ENCODE results near the gene KIF26B.

Gene KIF26B

DNA sequence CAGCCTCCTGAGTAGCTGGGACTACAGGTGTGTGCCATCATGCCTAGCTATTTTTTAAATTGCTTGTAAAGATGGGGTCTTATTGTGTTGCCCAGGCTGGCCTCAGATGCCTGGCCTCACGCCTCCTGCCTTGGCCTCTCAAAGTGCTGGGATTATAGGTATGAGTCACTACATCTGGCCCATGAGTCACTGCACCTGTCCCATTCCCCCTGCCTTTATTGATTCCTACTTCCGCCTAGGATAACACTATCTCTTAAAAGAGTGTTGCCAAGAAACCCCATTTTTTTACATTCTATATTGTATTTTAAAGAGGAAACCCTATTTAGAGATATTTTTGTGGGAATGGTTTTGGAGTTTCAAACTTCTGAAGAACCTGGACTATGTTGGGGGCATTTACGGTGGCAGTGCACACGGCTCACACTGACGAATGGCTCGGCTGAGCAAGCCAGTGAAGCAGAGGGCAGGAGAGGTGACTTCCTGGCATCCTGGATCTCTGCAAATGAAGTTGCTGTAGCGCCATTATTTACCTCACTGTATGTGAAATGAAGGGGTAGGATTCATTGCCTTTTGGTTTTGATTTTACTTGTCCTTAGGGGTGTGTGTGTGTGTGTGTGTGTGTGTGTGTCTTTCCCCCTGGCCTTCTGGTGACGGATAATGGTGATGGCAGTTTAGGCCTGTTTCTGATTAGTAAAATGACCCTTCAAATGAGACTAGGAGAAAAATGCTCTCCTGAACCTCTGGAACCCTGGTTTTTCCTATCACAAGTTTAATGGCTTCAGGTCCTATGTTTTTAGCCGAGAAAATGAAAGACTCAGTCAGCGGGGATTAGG, 22.5 kb downstream of the KIF26B start:
- no peaks in the 10 kb centered on the region for H3K36me3 ChIP-seq (ENCODE audit: insufficient read depth, low read length)
- H3K27me3 ChIP-seq (ENCODE audit: insufficient read depth, low read length, poor library complexity, severe bottlenecking): no peaks in the 10 kb centered on the region
- no peaks in the 10 kb centered on the region for H4K20me1 ChIP-seq (ENCODE audit: insufficient read depth, low read length, poor library complexity, severe bottlenecking)
- H3K79me2 ChIP-seq (ENCODE audit: insufficient read depth, low read length): no peaks in the 10 kb centered on the region
- peaks cover 33% of the 10 kb centered on the region for H3K4me1 ChIP-seq (ENCODE audit: insufficient read depth, low read length, poor library complexity, severe bottlenecking)
- H3K9me2 ChIP-seq (replicated peaks; ENCODE audit: low read depth, low read length): no peaks in the 10 kb centered on the region
- H3K9ac ChIP-seq (ENCODE audit: low read depth, low read length, poor library complexity, severe bottlenecking): no peak overlapping the region
- H3K4me3 ChIP-seq (ENCODE audit: low read length, poor library complexity, severe bottlenecking): no peak overlapping the region
- no peak overlapping the region for H3K4me2 ChIP-seq (ENCODE audit: low read depth, low read length, poor library complexity, severe bottlenecking)
- no peak overlapping the region for H2AFZ ChIP-seq (ENCODE audit: low read length)
- no peak for TF ChIP-seq CTCF (conservative IDR thresholded peaks at IDR 0.05; ENCODE audit: low read length)
- TF ChIP-seq EZH2phosphoT487 (IDR thresholded peaks at IDR 0.05; ENCODE audit: borderline replicate concordance): no peak
- no peaks in the 10 kb centered on the region for H3F3A ChIP-seq (ENCODE audit: low read depth)
- H3K9me3 ChIP-seq (ENCODE audit: insufficient read depth, low read depth, low read length): no peaks in the 10 kb centered on the region

DNA sequence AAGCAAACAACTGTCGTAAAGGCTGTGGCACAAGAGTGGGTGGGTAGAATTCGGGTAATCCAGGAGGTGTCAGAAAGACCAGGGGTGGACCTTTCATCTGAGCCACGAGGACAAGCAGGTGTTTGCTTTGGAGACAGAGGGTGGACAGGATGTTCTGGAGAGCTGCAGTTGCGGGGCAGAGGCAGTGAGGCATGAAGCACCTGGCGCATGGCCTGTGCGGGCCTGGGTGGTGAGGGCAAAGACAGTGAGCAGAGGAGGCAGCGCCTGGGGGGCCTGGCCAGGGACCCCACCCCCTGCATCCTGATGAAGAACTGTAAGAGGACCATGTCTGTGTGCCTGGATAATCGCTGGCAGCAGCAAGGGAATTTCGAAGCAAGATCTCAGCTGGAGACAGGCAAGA, 24.9 kb downstream of the KIF26B start:
- H3K9ac ChIP-seq (ENCODE audit: low read depth, low read length, poor library complexity, severe bottlenecking): no peak overlapping the region
- no peak overlapping the region for H2AFZ ChIP-seq (ENCODE audit: low read length)
- H3K4me1 ChIP-seq (ENCODE audit: insufficient read depth, low read length, poor library complexity, severe bottlenecking): peaks cover 40% of the 10 kb centered on the region
- no peaks in the 10 kb centered on the region for H3K9me3 ChIP-seq (ENCODE audit: insufficient read depth, low read depth, low read length)
- peak overlapping the region; percentile 81 for H3K4me2 ChIP-seq (ENCODE audit: low read depth, low read length, poor library complexity, severe bottlenecking)
- no peaks in the 10 kb centered on the region for H4K20me1 ChIP-seq (ENCODE audit: insufficient read depth, low read length, poor library complexity, severe bottlenecking)
- H3F3A ChIP-seq (ENCODE audit: low read depth): no peaks in the 10 kb centered on the region
- no peaks in the 10 kb centered on the region for H3K27me3 ChIP-seq (ENCODE audit: insufficient read depth, low read length, poor library complexity, severe bottlenecking)
- H3K36me3 ChIP-seq (ENCODE audit: insufficient read depth, low read length): no peaks in the 10 kb centered on the region
- H3K4me3 ChIP-seq (ENCODE audit: low read length, poor library complexity, severe bottlenecking): no peak overlapping the region
- H3K79me2 ChIP-seq (ENCODE audit: insufficient read depth, low read length): no peaks in the 10 kb centered on the region
- TF ChIP-seq CTCF (conservative IDR thresholded peaks at IDR 0.05; ENCODE audit: low read length): no peak
- no peak for TF ChIP-seq EZH2phosphoT487 (IDR thresholded peaks at IDR 0.05; ENCODE audit: borderline replicate concordance)
- H3K9me2 ChIP-seq (replicated peaks; ENCODE audit: low read depth, low read length): no peaks in the 10 kb centered on the region

- H3K9me3 ChIP-seq (ENCODE audit: insufficient read depth, low read depth, low read length): no peaks in the 10 kb centered on the region
- H3K4me2 ChIP-seq (ENCODE audit: low read depth, low read length, poor library complexity, severe bottlenecking): peak overlapping the region; percentile 81
- peaks cover 40% of the 10 kb centered on the region for H3K4me1 ChIP-seq (ENCODE audit: insufficient read depth, low read length, poor library complexity, severe bottlenecking)
- H3K9me2 ChIP-seq (replicated peaks; ENCODE audit: low read depth, low read length): no peaks in the 10 kb centered on the region
- TF ChIP-seq CTCF (conservative IDR thresholded peaks at IDR 0.05; ENCODE audit: low read length): no peak
- no peak for TF ChIP-seq EZH2phosphoT487 (IDR thresholded peaks at IDR 0.05; ENCODE audit: borderline replicate concordance)
- H3K27me3 ChIP-seq (ENCODE audit: insufficient read depth, low read length, poor library complexity, severe bottlenecking): no peaks in the 10 kb centered on the region
- no peaks in the 10 kb centered on the region for H3F3A ChIP-seq (ENCODE audit: low read depth)
- no peaks in the 10 kb centered on the region for H3K79me2 ChIP-seq (ENCODE audit: insufficient read depth, low read length)
- H3K9ac ChIP-seq (ENCODE audit: low read depth, low read length, poor library complexity, severe bottlenecking): peak overlapping the region; percentile 17
- no peaks in the 10 kb centered on the region for H4K20me1 ChIP-seq (ENCODE audit: insufficient read depth, low read length, poor library complexity, severe bottlenecking)
- H3K36me3 ChIP-seq (ENCODE audit: insufficient read depth, low read length): no peaks in the 10 kb centered on the region
- peak overlapping the region; percentile 7; the same call in 1 of the 2 replicates for H2AFZ ChIP-seq (ENCODE audit: low read length)
- peak overlapping the region; percentile 49 for H3K4me3 ChIP-seq (ENCODE audit: low read length, poor library complexity, severe bottlenecking)
Observed at GRCh38 chr1:245180496-245181157, 25.8 kb downstream of the KIF26B start.

All from Loucy (cell line).